Spleen (tissue), 11 donors: ENCODE data around the gene IKZF3. TPM values are rescaled to one million over a fixed set of nuclear protein-coding genes. Genes with fewer than 3 reads are reported as not detected.
A peak's percentile ranks its signal among the peaks of the same experiment; 100 is the strongest.
"Not testable (repeated sequence)": the region's sequence is repeated elsewhere in the genome, so short reads cannot be mapped to it uniquely, and the experiment has no call there.

ENCODE experiments used
- DNase-seq: peaks from one replicate; pipeline ENCODE4 v3.0.0-alpha.2; 2020
- H3K27ac ChIP-seq, 8 donors: fragments of 200-600 bp; sonication (generic) in 7 of 8; 1 replicate in 4 of 8; 2 replicates in 4 of 8; pipeline versions ENCODE4 v1.5.0 to v1.8.0; 2016 to 2021; ENCODE audit warnings: inconsistent platforms in 4 of 8, mild to moderate bottlenecking in 4 of 8, moderate library complexity in 1 of 8
- H3K27me3 ChIP-seq, 7 donors: fragments of 200-600 bp; sonication (generic) in 6 of 7; replicated peaks in 1 of 7; 1 replicate in 4 of 7; 2 replicates in 3 of 7; pipeline versions ENCODE4 v1.5.0 to v1.8.0; 2016 to 2021; ENCODE audit warnings: inconsistent platforms in 3 of 7, mild to moderate bottlenecking in 1 of 7
- H3K36me3 ChIP-seq, 6 donors: fragments of 200-600 bp; sonication (generic) in 5 of 6; 1 replicate in 4 of 6; 2 replicates in 2 of 6; pipeline versions ENCODE4 v1.5.0 to v1.8.0; 2016 to 2021; ENCODE audit warnings: inconsistent platforms in 2 of 6
- H3K4me1 ChIP-seq, 6 donors: fragments of 200-600 bp; sonication (generic) in 5 of 6; 1 replicate in 3 of 6; 2 replicates in 3 of 6; pipeline versions ENCODE4 v1.5.0 to v1.8.0; 2016 to 2021; ENCODE audit warnings: inconsistent platforms in 3 of 6
- H3K4me3 ChIP-seq, 8 donors: fragments of 200-600 bp; sonication (generic) in 7 of 8; 1 replicate in 4 of 8; 2 replicates in 4 of 8; pipeline versions ENCODE4 v1.5.0 to v1.8.0; 2016 to 2021; ENCODE audit warnings: inconsistent platforms in 4 of 8, mild to moderate bottlenecking in 4 of 8, moderate library complexity in 2 of 8
- H3K9me3 ChIP-seq, 8 donors: fragments of 200-600 bp; sonication (generic) in 7 of 8; 1 replicate in 4 of 8; 2 replicates in 4 of 8; pipeline versions ENCODE4 v1.5.0 to v1.8.0; 2016 to 2021; ENCODE audit warnings: inconsistent platforms in 4 of 8
- POLR2A ChIP-seq, 3 donors: fragments of 450-650 bp; IDR thresholded peaks; one replicate each; pipeline ENCODE4 v1.5.1; 2017; ENCODE audit warnings: antibody characterized with exemption in 3 of 3, mild to moderate bottlenecking in 1 of 3
- POLR2AphosphoS5 ChIP-seq, 3 donors: sonication (generic); formaldehyde crosslinking; IDR thresholded peaks; one replicate each; pipeline ENCODE4 v1.5.1; 2017; ENCODE audit warnings: antibody characterized with exemption in 3 of 3
- WGBS, 5 donors: extraction: QIAGEN DNeasy Blood & Tissue Kit in 3 of 5; methylation state at CpG; one replicate each; pipeline versions ENCODE4 v1.1.5 to v1.1.7; 2013 to 2018; 5-methylcytosine and 5-hydroxymethylcytosine counted together
- intact Hi-C: fragments of 100-400 bp; cut with DNase I; formaldehyde crosslinking; loops from one replicate; pipeline ENCODE4 v1.15.0; 2023; ENCODE audit warnings: low total_unique reads
- polyA plus RNA-seq, 3 donors: library from polyadenylated mRNA; stranded (reverse); fragments of 200-250 nt; gene quantifications; one replicate each; pipeline ENCODE4 v1.2.1, GENCODE V29; 2013
- total RNA-seq, 7 donors: library from RNA; depleted of rRNA in 3 of 7; stranded (reverse); fragments of >200 nt in 3 of 7; fragmentation: NEBNext Ultra II Directional in 4 of 7; extraction: Animal tissue kit (Norgen Biotek cat#: 25700) in 4 of 7; gene quantifications; one replicate each; pipeline versions ENCODE4 v1.1.0 to v1.2.1, GENCODE V29; 2016 to 2021
- TF ChIP-seq, protein P1 (sequence below), 11 experiments: fragments of 200-600 bp in 7 of 11; fragments of 450-650 bp in 4 of 11; sonication (generic) in 4 of 11; IDR thresholded peaks in 8 of 11; conservative IDR thresholded peaks in 3 of 11; 1 replicate in 7 of 11; 2 replicates in 4 of 11; pipeline versions ENCODE4 v1.4.0 to v1.8.0; 2016 to 2021; ENCODE audit warnings: antibody characterized with exemption in 11 of 11, inconsistent platforms in 4 of 11, mild to moderate bottlenecking in 1 of 11
- donor health status: healthy with polysubstance abuse.
- donor health status: DM: no; HTN: no; CAD: no; lungs with moderate emphysema.
- donor health status: DM: no; HTN: no; CAD: no.
- donor health status: Bipolar disorder and iron deficiency.
- donor health status: healthy.
- donor health status: DM: no; HTN: no; CAD: no.
- donor health status: DM: yes; HTN: yes; CAD: no.

Gene IKZF3
- total and polyA plus RNA-seq, 10 donors, result 17.5 to 132 (median 84.1) TPM

DNA sequence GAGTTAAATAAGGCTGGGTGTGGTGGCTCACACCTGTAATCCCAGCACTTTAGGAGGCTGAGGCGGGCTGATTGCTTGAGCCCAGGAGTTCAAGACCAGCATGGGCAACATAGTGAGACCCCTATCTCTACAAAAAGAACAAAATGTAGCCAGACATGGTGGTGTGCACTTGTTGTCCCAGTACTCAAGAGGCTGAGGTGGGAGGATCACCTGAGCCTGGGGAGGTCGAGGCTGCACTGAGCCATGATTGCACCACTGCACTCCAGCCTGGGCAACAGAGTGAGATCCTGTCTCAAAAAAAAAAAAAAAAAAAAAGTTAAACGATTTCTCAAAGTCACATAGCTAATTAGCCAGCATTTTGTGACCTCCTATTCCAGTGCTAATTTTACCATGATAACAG is 99.9 kb downstream of the IKZF3 start:
- H3K4me3 ChIP-seq, DNase-seq, H3K9me3 ChIP-seq, intact Hi-C loops, H3K27me3 ChIP-seq: not testable (repeated sequence)
- WGBS, 5 donors, result 67 to 87% (median 77%) methylated on average over 3 of the region's 3 CpGs
- Histone ChIP-seq H3K27ac (peak overlapping the region in 3 of 8 donors; percentile 23 to 92 (median 88)), H3K36me3 (peaks cover 0 to 79% (median 30%) of the 10 kb centered on the region in 6 donors), H3K4me1 (peaks cover 16 to 100% (median 55%) of the 10 kb centered on the region in 6 donors)
- peak in 1 of 3 donors; percentile 19 for TF ChIP-seq POLR2AphosphoS5 (IDR thresholded peaks at IDR 0.05)

DNA sequence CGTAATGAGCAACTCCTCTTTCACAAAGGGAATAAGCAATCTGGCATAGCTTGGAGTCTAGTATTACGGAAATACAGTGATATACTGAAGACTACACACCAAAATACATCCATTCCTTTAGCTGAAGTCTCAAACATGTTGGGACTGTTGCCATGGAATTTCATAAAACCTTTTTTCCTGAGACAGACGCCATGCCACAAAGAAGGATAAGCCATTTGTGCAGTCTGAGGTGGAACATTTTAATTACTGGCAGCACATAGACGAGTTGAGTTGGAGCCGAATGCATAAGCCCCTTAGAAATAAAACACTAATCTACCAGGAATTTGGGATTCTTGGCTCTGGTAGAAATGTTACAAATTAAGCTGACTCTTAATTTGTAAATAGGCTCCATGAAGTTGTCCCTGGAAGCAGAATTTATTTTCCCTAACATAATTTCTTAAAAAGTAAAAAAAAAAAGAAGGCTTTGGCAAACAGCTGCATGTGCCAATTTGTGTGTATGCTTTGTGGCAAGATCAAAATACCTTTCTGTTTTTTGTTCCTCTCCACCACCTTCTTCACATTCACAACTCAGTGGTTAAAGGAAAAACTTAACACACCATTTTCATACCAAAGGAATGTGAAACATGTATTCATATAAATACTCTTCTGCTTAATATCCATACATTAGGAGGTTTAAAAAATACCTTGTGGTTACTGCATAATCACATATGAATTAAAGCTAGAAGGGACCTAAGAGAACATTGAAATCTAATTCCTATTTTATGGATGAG is 100.9 kb downstream of the IKZF3 start:
- Histone ChIP-seq H3K27me3 (no peaks in the 10 kb centered on the region), H3K27ac (peak overlapping the region in 3 of 8 donors; percentile 41 to 92 (median 88)), H3K4me3 (no peak overlapping the region), H3K36me3 (peaks cover 0 to 70% (median 30%) of the 10 kb centered on the region in 6 donors), H3K9me3 (no peaks in the 10 kb centered on the region), H3K4me1 (peaks cover 13 to 100% (median 55%) of the 10 kb centered on the region in 6 donors)
- DNase-seq, result no peak
- 72 to 85% (median 82%) methylated on average over 5 of the region's 5 CpGs for WGBS, 5 donors
- intact Hi-C loops, result no loop called here
- TF ChIP-seq POLR2AphosphoS5 (IDR thresholded peaks at IDR 0.05), result no peak
- TF ChIP-seq, protein P1, sequence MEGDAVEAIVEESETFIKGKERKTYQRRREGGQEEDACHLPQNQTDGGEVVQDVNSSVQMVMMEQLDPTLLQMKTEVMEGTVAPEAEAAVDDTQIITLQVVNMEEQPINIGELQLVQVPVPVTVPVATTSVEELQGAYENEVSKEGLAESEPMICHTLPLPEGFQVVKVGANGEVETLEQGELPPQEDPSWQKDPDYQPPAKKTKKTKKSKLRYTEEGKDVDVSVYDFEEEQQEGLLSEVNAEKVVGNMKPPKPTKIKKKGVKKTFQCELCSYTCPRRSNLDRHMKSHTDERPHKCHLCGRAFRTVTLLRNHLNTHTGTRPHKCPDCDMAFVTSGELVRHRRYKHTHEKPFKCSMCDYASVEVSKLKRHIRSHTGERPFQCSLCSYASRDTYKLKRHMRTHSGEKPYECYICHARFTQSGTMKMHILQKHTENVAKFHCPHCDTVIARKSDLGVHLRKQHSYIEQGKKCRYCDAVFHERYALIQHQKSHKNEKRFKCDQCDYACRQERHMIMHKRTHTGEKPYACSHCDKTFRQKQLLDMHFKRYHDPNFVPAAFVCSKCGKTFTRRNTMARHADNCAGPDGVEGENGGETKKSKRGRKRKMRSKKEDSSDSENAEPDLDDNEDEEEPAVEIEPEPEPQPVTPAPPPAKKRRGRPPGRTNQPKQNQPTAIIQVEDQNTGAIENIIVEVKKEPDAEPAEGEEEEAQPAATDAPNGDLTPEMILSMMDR (IDR thresholded peaks at IDR 0.05 in 8 of 11, conservative IDR thresholded peaks at IDR 0.05 in 3 of 11), result no peak
- TF ChIP-seq POLR2A (IDR thresholded peaks at IDR 0.05), result no peak

DNA sequence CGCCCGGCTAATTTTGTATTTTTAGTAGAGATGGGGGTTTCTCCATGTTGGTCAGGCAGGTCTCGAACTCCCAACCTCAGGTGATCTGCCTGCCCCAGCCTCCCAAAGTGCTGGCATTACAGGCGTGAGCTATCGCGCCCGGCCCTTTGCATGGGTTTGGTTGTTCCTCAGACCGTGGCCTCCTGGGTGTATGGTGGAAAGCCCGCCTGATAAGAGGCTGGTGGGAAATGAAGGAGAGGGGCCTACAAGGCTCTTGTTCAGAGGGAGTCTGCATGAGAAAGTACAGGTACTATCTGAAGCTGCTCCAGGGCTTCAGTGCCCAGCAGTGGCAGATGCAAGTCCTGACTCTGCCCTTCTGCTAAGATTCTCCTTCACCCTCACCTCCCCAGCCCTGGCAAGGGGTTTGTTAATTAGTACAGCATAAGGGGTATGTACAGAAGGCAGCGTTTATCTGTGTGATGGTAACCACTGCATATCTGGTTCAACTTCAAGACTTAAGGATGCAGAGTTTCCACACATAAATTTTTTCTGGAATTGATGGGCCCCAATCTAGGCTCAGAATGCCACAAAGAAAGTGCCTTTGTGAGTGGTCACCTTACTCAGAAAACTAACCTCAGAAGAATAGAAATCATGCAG is 102.1 kb downstream of the IKZF3 start:
- Histone ChIP-seq H3K4me3 (no peak overlapping the region), H3K4me1 (peaks cover 24 to 100% (median 55%) of the 10 kb centered on the region in 6 donors), H3K27ac (peak overlapping the region in 3 of 8 donors; percentile 3 to 92 (median 33)), H3K27me3 (no peaks in the 10 kb centered on the region), H3K36me3 (peaks cover 0 to 64% (median 30%) of the 10 kb centered on the region in 6 donors), H3K9me3 (no peaks in the 10 kb centered on the region)
- no peak for DNase-seq
- intact Hi-C loops, result no loop called here
- 90 to 94% (median 91%) methylated on average over 10 of the region's 10 CpGs for WGBS, 5 donors
- TF ChIP-seq POLR2A (IDR thresholded peaks at IDR 0.05), result no peak
- TF ChIP-seq, protein P1 (IDR thresholded peaks at IDR 0.05 in 8 of 11, conservative IDR thresholded peaks at IDR 0.05 in 3 of 11), result no peak
- TF ChIP-seq POLR2AphosphoS5 (IDR thresholded peaks at IDR 0.05), result peak; percentile 36 to 44 (median 41)

DNA sequence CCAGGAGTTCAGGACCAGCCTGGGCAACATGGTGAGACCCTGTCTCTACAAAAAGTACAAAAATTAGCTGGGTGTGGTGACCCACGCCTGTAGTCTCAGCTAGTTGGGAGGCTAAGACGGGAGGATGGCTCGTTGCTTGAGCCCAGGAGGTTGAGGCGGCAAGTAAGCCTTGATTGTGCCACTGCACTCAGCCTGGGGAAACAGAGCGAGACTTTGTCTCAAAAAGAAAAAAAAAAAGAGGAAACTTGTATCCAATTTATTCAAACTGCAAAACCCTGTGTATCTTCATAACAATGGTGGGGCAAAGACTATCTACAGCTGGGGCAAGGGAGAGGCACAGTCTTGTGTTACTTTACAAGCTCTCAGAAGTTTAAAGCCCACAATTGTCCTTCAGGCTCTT is 104.9 kb downstream of the IKZF3 start:
- 63 to 77% (median 69%) methylated on average over 5 of the region's 5 CpGs for WGBS, 5 donors
- H3K9me3 ChIP-seq, result no peaks in the 10 kb centered on the region
- TF ChIP-seq POLR2AphosphoS5 (IDR thresholded peaks at IDR 0.05) (peak; percentile 22 to 71 (median 37)), POLR2A (IDR thresholded peaks at IDR 0.05) (no peak)
- TF ChIP-seq, protein P1 (IDR thresholded peaks at IDR 0.05 in 8 of 11, conservative IDR thresholded peaks at IDR 0.05 in 3 of 11), result no peak
- H3K27ac ChIP-seq, result peak overlapping the region in 7 of 8 donors; percentile 35 to 99 (median 98)
- no peaks in the 10 kb centered on the region for H3K27me3 ChIP-seq
- no peak overlapping the region for H3K4me3 ChIP-seq
- no peak for DNase-seq
- H3K4me1 ChIP-seq, result peaks cover 35 to 98% (median 53%) of the 10 kb centered on the region in 6 donors
- H3K36me3 ChIP-seq, result peaks cover 0 to 39% (median 11%) of the 10 kb centered on the region in 6 donors
- intact Hi-C loops, result loop anchor here (10.0 kb wide), 1 partner anchor 106 kb away; the partner anchor contains the start of genes IKZF3 and ZPBP2
